ENCODE measurements around the gene BCAS3. TPM values are rescaled to one million over a fixed set of nuclear protein-coding genes. Genes with fewer than 3 reads are reported as not detected.

BCAS3 gene
- total and polyA plus RNA-seq, 2 donors (not counting 1 experiment from before 2014, with no cell fraction given), result 13.9 to 73.4 TPM

DNA sequence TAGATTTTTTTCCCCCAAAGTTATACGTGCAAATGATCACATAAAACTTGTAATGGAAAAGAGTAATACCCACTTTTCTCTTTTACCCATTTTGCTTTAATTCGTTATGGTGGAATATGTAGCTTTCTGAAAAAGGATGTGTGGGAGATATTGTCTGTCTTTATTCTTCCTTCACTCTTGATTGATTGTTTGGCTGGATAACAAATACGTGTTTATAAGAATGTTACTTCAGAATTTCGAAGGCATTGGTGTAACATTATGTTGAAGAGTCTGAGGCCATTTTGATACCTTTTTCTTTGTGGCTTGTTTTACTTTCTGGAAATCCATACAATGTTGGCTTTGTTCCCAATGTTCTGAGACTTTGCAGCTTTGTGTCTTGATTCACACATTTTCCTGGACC, 71.4 kb downstream of the BCAS3 start:
- Mint-ChIP-seq H3K27ac (no peak overlapping the region), H3K4me3 (no peak overlapping the region), H3K27me3 (no peaks in the 10 kb centered on the region), H3K4me1 (peaks cover 8% of the 10 kb centered on the region), H3K9me3 (ENCODE audit: insufficient read depth) (no peaks in the 10 kb centered on the region)
- H3K9me3 ChIP-seq (ENCODE audit: control extremely low read depth in 1 of 3, control insufficient read depth in 2 of 3, insufficient read depth in 1 of 3, low read length in 2 of 3), result peaks cover 0 to 2% (median 0%) of the 10 kb centered on the region in 3 donors
- ChIA-PET POLR2A (no interaction called here), CTCF (no interaction called here)
- H3K4me2 ChIP-seq (replicated peaks; ENCODE audit: low read depth, low read length, poor library complexity, severe bottlenecking), result no peak overlapping the region
- no peaks in the 10 kb centered on the region for H4K20me1 ChIP-seq (ENCODE audit: control insufficient read depth, insufficient read depth, low read length, poor library complexity, severe bottlenecking)
- ATAC-seq (ENCODE audit: low read depth), result no peak
- TF ChIP-seq CTCF (IDR thresholded peaks at IDR 0.05), result no peak
- TF ChIP-seq EZH2 (IDR thresholded peaks at IDR 0.05; ENCODE audit: borderline replicate concordance, insufficient read depth, low read depth, low read length, poor library complexity, severe bottlenecking), result no peak
- no peak for DNase-seq
- H3K79me2 ChIP-seq (ENCODE audit: control insufficient read depth, insufficient read depth, low read length), result no peaks in the 10 kb centered on the region
- peaks cover 0 to 7% of the 10 kb centered on the region in 2 donors for H3K4me1 ChIP-seq (ENCODE audit: control insufficient read depth in 2 of 2, insufficient read depth in 2 of 2, low read length in 2 of 2)
- no peak overlapping the region for H2AFZ ChIP-seq (ENCODE audit: insufficient read depth, low read depth, low read length, poor library complexity, severe bottlenecking)
- no CpG with 5 or more reads among the region's 4 CpGs for WGBS (ENCODE audit: insufficient coverage)
- intact Hi-C loops (cut with micrococcal nuclease), result no loop called here
- no peak overlapping the region for H3K4me3 ChIP-seq (ENCODE audit: control extremely low read depth in 1 of 5, extremely low read depth in 1 of 5, insufficient read depth in 1 of 5, low read depth in 2 of 5, low read length in 4 of 5)
- H3K27me3 ChIP-seq (replicated peaks in 1 of 4; ENCODE audit: control extremely low read depth in 1 of 4, control insufficient read depth in 3 of 4, insufficient read depth in 4 of 4, low read length in 3 of 4), result no peaks in the 10 kb centered on the region
- H3K27ac ChIP-seq (ENCODE audit: low read length in 2 of 2), result no peak overlapping the region
- no peak overlapping the region for H3K9ac ChIP-seq (ENCODE audit: low read length)
- H3K36me3 ChIP-seq (replicated peaks in 1 of 2; ENCODE audit: control extremely low read depth in 1 of 2, control insufficient read depth in 1 of 2, extremely low read depth in 1 of 2, insufficient read depth in 2 of 2, low read length in 1 of 2), result peaks cover 0 to 1% of the 10 kb centered on the region in 2 experiments

DNA sequence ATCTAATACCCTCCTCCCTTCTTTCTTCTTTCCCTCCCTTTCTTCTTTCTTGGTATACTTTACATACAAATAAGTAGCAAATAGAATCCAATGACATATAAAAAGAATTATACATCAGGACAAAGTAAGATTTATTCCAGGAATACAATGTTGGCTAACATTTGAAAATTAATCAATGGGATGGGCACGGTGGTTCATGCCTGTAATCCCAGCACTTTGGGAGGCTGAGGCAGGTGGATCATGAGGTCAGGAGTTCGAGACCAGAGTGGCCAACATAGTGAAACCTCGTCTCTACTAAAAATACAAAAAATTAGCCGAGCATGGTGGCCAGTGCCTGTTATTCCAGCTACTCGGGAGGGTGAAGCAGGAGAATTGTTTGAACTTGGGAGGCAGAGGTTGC, 72.1 kb downstream of the BCAS3 start:
- H3K4me3 ChIP-seq (ENCODE audit: control extremely low read depth in 1 of 5, extremely low read depth in 1 of 5, insufficient read depth in 1 of 5, low read depth in 2 of 5, low read length in 4 of 5), result no peak overlapping the region
- no peaks in the 10 kb centered on the region for H3K27me3 ChIP-seq (replicated peaks in 1 of 4; ENCODE audit: control extremely low read depth in 1 of 4, control insufficient read depth in 3 of 4, insufficient read depth in 4 of 4, low read length in 3 of 4)
- no peaks in the 10 kb centered on the region for H3K79me2 ChIP-seq (ENCODE audit: control insufficient read depth, insufficient read depth, low read length)
- DNase-seq (no peak), ATAC-seq (ENCODE audit: low read depth) (no peak)
- no peak overlapping the region for H3K4me3 Mint-ChIP-seq
- H3K4me2 ChIP-seq (replicated peaks; ENCODE audit: low read depth, low read length, poor library complexity, severe bottlenecking), result no peak overlapping the region
- intact Hi-C loops (cut with micrococcal nuclease), result no loop called here
- ChIA-PET POLR2A (no interaction called here), CTCF (no interaction called here)
- WGBS (ENCODE audit: insufficient coverage), result 92% methylated on average over 2 of the region's 5 CpGs
- H4K20me1 ChIP-seq (ENCODE audit: control insufficient read depth, insufficient read depth, low read length, poor library complexity, severe bottlenecking), result no peaks in the 10 kb centered on the region
- H3K36me3 ChIP-seq (replicated peaks in 1 of 2; ENCODE audit: control extremely low read depth in 1 of 2, control insufficient read depth in 1 of 2, extremely low read depth in 1 of 2, insufficient read depth in 2 of 2, low read length in 1 of 2), result peaks cover 0 to 1% of the 10 kb centered on the region in 2 experiments
- TF ChIP-seq CTCF (IDR thresholded peaks at IDR 0.05) (no peak), EZH2 (IDR thresholded peaks at IDR 0.05; ENCODE audit: borderline replicate concordance, insufficient read depth, low read depth, low read length, poor library complexity, severe bottlenecking) (no peak)
- H3K27ac Mint-ChIP-seq, result no peak overlapping the region
- no peak overlapping the region for H3K27ac ChIP-seq (ENCODE audit: low read length in 2 of 2)
- no peaks in the 10 kb centered on the region for H3K9me3 Mint-ChIP-seq (ENCODE audit: insufficient read depth)
- no peaks in the 10 kb centered on the region for H3K27me3 Mint-ChIP-seq
- H3K4me1 Mint-ChIP-seq, result peaks cover 8% of the 10 kb centered on the region
- peaks cover 0 to 2% (median 0%) of the 10 kb centered on the region in 3 donors for H3K9me3 ChIP-seq (ENCODE audit: control extremely low read depth in 1 of 3, control insufficient read depth in 2 of 3, insufficient read depth in 1 of 3, low read length in 2 of 3)
- H2AFZ ChIP-seq (ENCODE audit: insufficient read depth, low read depth, low read length, poor library complexity, severe bottlenecking), result no peak overlapping the region
- peaks cover 0 to 7% of the 10 kb centered on the region in 2 donors for H3K4me1 ChIP-seq (ENCODE audit: control insufficient read depth in 2 of 2, insufficient read depth in 2 of 2, low read length in 2 of 2)
- no peak overlapping the region for H3K9ac ChIP-seq (ENCODE audit: low read length)
